ENCODE results near the gene LGSN. TPM values are rescaled to one million over a fixed set of nuclear protein-coding genes. Genes with fewer than 3 reads are reported as not detected.

Gene LGSN
- total and polyA plus RNA-seq, 2 of the 13 experiments (the other 11 are each of a cell fraction or from before 2014, with no cell fraction given): 0.13 to 0.63 TPM

DNA sequence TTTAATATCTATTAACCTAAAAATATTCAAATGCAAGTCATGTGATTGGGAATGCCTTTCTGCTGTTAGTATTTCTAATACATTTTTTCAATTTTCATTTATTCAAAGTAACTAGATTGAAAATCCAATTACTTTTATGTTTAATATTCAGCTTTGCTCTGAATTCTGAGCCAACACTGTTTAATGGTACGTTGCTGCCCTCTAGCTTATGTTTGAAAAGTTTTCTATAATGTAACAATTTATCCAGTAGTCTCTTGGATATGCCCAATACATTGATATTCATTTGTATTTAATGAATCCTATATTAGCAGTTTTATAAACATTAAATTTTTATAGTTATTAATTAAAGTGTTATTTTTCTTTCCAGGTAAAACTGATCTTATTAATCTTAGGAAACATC lies 47.4 kb downstream of the LGSN start (continued):
- TF ChIP-seq REST (IDR thresholded peaks at IDR 0.05; ENCODE audit: borderline replicate concordance in 1 of 2, low read depth in 1 of 2, low read length in 2 of 2) (no peak), HMGA1 (CRISPR knock-in tag; conservative IDR thresholded peaks at IDR 0.05) (no peak), ZNF496 (CRISPR knock-in tag; IDR thresholded peaks at IDR 0.05; ENCODE audit: insufficient replicate concordance) (no peak), ZNF773 (CRISPR knock-in tag; IDR thresholded peaks at IDR 0.05; ENCODE audit: borderline replicate concordance) (no peak)

GRCh38 chr6:63269470-63269869 lies 50.3 kb downstream of the LGSN start:
- no peak overlapping the region for H3K4me3 ChIP-seq (replicated peaks in 1 of 3; ENCODE audit: insufficient read depth in 1 of 3, low read depth in 2 of 3, low read length in 3 of 3)
- ChIA-PET POLR2A (no interaction called here), CTCF (ENCODE audit: low intra/inter-chr PET ratio, low total read pairs) (no interaction called here)
- ATAC-seq (no peak), FAIRE-seq (no peak), DNase-seq (ENCODE audit: low spot score) (no peak)
- no peak overlapping the region for H2AFZ ChIP-seq (ENCODE audit: low read length)
- 3% methylated on average over 4 of the region's 4 CpGs for WGBS (ENCODE audit: low lambda C conversion rate)
- TF ChIP-seq STAG1 (CRISPR knock-in tag; IDR thresholded peaks at IDR 0.05) (peak; percentile 26; the same call in 1 of the 2 replicates), ZNF720 (CRISPR knock-in tag; IDR thresholded peaks at IDR 0.05) (no peak), ZNF75D (CRISPR knock-in tag; IDR thresholded peaks at IDR 0.05; ENCODE audit: borderline replicate concordance) (no peak), MTA1 (CRISPR knock-in tag; IDR thresholded peaks at IDR 0.05; ENCODE audit: borderline replicate concordance) (no peak)
- no TSS peak for BruUV-seq (replicated peaks)
- H3K36me3 ChIP-seq (replicated peaks in 1 of 2; ENCODE audit: control insufficient read depth in 1 of 2, insufficient read depth in 2 of 2, low read length in 2 of 2): no peaks in the 10 kb centered on the region
- no peaks in the 10 kb centered on the region for H3K9me3 ChIP-seq (ENCODE audit: low read length)
- H3K9ac ChIP-seq (ENCODE audit: insufficient read depth, low read depth, low read length): no peak overlapping the region
- no peaks in the 10 kb centered on the region; a peak in 1 of 5 replicates for H3K27me3 ChIP-seq (ENCODE audit: control insufficient read depth in 1 of 2, insufficient read depth in 2 of 2, low read length in 2 of 2)
- H4K20me1 ChIP-seq (ENCODE audit: insufficient read depth, low read length): no peaks in the 10 kb centered on the region
- intact Hi-C loops (cut with micrococcal nuclease; ENCODE audit: unreplicated experiment) (no loop called here), in situ Hi-C loops (cut with HindIII; ENCODE audit: extremely low pct_ligation_motif_present, low pct_unique_long_range_greater_than_20kb) (no loop called here)
- no peaks in the 10 kb centered on the region for H3K4me1 ChIP-seq (ENCODE audit: insufficient read depth, low read length)
- H3K79me2 ChIP-seq (ENCODE audit: insufficient read depth, low read length): no peaks in the 10 kb centered on the region
- H3K27ac ChIP-seq (ENCODE audit: extremely low read length, insufficient read depth, low read length): no peak overlapping the region
- no peak overlapping the region for H3K4me2 ChIP-seq (ENCODE audit: low read depth, low read length)

Data from HepG2 (cell line).